ENCODE data around the gene DDIT3.

DNA sequence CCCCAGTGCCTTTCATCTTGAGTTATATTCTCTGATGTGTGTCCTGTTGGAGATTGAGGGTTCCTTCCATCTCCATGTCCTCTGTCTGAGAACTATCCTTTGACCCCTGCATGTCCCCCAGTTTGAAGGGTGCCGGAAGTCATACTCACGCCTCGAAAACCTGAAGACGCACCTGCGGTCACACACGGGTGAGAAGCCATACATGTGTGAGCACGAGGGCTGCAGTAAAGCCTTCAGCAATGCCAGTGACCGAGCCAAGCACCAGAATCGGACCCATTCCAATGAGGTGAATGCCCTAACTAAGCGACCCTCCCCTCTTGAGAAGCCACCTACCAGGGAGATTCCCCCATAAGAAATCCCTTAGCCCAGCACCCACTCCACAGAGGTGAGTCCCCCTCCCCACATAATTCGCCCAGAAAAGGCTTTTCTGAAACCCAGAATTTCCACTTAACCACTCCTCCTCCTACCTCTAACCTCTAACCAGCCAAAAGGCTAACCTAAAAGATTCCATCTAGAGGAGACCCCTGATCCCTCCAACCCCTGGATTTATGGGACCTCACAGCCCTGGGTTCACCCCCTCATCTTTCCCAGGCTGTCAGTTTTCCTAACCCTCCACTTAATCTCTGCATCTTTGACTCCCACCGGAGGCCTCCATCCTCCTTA is 53.0 kb downstream of the DDIT3 start:
- TF ChIP-seq EZH2 (IDR thresholded peaks at IDR 0.05; ENCODE audit: low read depth, low read length, severe bottlenecking) (no peak), POLR2A (IDR thresholded peaks at IDR 0.05; ENCODE audit: control extremely low read depth in 1 of 2, low read depth in 2 of 2, low read length in 2 of 2) (no peak), JUN (IDR thresholded peaks at IDR 0.05; ENCODE audit: low read depth, low read length) (no peak)
- TF ChIP-seq, protein P1, sequence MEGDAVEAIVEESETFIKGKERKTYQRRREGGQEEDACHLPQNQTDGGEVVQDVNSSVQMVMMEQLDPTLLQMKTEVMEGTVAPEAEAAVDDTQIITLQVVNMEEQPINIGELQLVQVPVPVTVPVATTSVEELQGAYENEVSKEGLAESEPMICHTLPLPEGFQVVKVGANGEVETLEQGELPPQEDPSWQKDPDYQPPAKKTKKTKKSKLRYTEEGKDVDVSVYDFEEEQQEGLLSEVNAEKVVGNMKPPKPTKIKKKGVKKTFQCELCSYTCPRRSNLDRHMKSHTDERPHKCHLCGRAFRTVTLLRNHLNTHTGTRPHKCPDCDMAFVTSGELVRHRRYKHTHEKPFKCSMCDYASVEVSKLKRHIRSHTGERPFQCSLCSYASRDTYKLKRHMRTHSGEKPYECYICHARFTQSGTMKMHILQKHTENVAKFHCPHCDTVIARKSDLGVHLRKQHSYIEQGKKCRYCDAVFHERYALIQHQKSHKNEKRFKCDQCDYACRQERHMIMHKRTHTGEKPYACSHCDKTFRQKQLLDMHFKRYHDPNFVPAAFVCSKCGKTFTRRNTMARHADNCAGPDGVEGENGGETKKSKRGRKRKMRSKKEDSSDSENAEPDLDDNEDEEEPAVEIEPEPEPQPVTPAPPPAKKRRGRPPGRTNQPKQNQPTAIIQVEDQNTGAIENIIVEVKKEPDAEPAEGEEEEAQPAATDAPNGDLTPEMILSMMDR (IDR thresholded peaks at IDR 0.05; ENCODE audit: control extremely low read depth in 1 of 3, insufficient read depth in 1 of 3, low read depth in 1 of 3, low read length in 3 of 3), result no peak

Data from H1 (cell line).